Activated T-cell treated with anti-CD3 and anti-CD28 coated beads, Interleukin-2, amount 50 U/mL, for 1 hour (primary cell): Measurements from ENCODE around the gene SEC14L1.
"Not testable (repeated sequence)": the region's sequence is repeated elsewhere in the genome, so short reads cannot be mapped to it uniquely, and the experiment has no call there.

Source experiments
- DNase-seq: peaks from one replicate; pipeline ENCODE4 v3.0.0-alpha.2; 2020

SEC14L1 gene

GRCh38 chr17:77140878-77141767 lies at the start of gene SEC14L1:
Gene SEC14L1, plus strand, starts transcription at chr17:77140969. Its CDS starts 2,628 bp downstream, at chr17:77143597.
- DNase-seq = peak; percentile 60

GRCh38 chr17:77092025-77092424 lies 48.7 kb upstream of the SEC14L1 start:
- DNase-seq = no peak

GRCh38 chr17:77095461-77095860 lies 45.3 kb upstream of the SEC14L1 start:
- no peak for DNase-seq

GRCh38 chr17:77096570-77097214 lies 44.1 kb upstream of the SEC14L1 start:
- no peak for DNase-seq

- DNase-seq = no peak
Measured at GRCh38 chr17:77097631-77098180, 43.1 kb upstream of the SEC14L1 start.

- no peak for DNase-seq
Measured at GRCh38 chr17:77098884-77099545, 41.8 kb upstream of the SEC14L1 start.

- no peak for DNase-seq
Measured at GRCh38 chr17:77099997-77100396, 40.8 kb upstream of the SEC14L1 start.

GRCh38 chr17:77101521-77102410 lies 39.0 kb upstream of the SEC14L1 start:
- DNase-seq = no peak

- not testable (repeated sequence) for DNase-seq
Measured at GRCh38 chr17:77102411-77103134, 38.2 kb upstream of the SEC14L1 start.

- DNase-seq = no peak
Measured at GRCh38 chr17:77105706-77106105, 35.1 kb upstream of the SEC14L1 start.

GRCh38 chr17:77106874-77107358 lies 33.9 kb upstream of the SEC14L1 start:
- no peak for DNase-seq

GRCh38 chr17:77107506-77108433 lies 33.0 kb upstream of the SEC14L1 start:
- peak; percentile 62 for DNase-seq

- DNase-seq = no peak
Measured at GRCh38 chr17:77109159-77109759, 31.5 kb upstream of the SEC14L1 start.

- DNase-seq = no peak
Measured at GRCh38 chr17:77109764-77110359, 30.9 kb upstream of the SEC14L1 start.

- DNase-seq = not testable (repeated sequence)
Measured at GRCh38 chr17:77111165-77111933, 29.4 kb upstream of the SEC14L1 start.

- DNase-seq = no peak
Measured at GRCh38 chr17:77111934-77112296, 28.9 kb upstream of the SEC14L1 start.

GRCh38 chr17:77115510-77115909 lies 25.3 kb upstream of the SEC14L1 start:
- no peak for DNase-seq

GRCh38 chr17:77115947-77116346 lies 24.8 kb upstream of the SEC14L1 start:
- no peak for DNase-seq
